CD4-positive, CD25-positive, alpha-beta regulatory T cell (primary cell): Measurements from ENCODE around the gene KANK2. TPM values are rescaled to one million over a fixed set of nuclear protein-coding genes. Genes with fewer than 3 reads are reported as not detected.

Source experiments
- ATAC-seq, 2 donors: fragments of 150-1000 bp; cut with Tn5 transposase; one replicate each; pipeline ENCODE4 v1.10.0; 2021; ENCODE audit warnings: low read depth in 2 of 2, moderate number of reproducible peaks in 2 of 2, moderate library complexity in 1 of 2
- DNase-seq, 3 donors: peaks; one replicate each; pipeline versions ENCODE4 v3.0.0 to v3.0.0-alpha.2; 2012 to 2022; ENCODE audit warnings: mixed read lengths in 1 of 3
- H3K27ac ChIP-seq: one replicate; pipeline ENCODE4 v1.7.0; 2013; ENCODE audit warnings: mild to moderate bottlenecking, low read length; ENCODE audit not compliant: insufficient read depth, poor library complexity, severe bottlenecking
- H3K27me3 ChIP-seq: one replicate; pipeline ENCODE4 v1.7.0; 2013; ENCODE audit warnings: low read length; ENCODE audit not compliant: control insufficient read depth, insufficient read depth
- H3K36me3 ChIP-seq: one replicate; pipeline ENCODE4 v1.7.0; 2013; ENCODE audit warnings: mild to moderate bottlenecking, low read length, moderate library complexity; ENCODE audit not compliant: control insufficient read depth, insufficient read depth
- H3K4me1 ChIP-seq: 2 replicates; pipeline ENCODE4 v1.7.0; 2013; ENCODE audit warnings: mild to moderate bottlenecking, low read length; ENCODE audit not compliant: insufficient read depth, control insufficient read depth, poor library complexity, severe bottlenecking
- H3K4me3 ChIP-seq: one replicate; pipeline ENCODE4 v1.7.0; 2013; ENCODE audit warnings: low read depth, mild to moderate bottlenecking, low read length, moderate library complexity
- H3K9me3 ChIP-seq, 2 experiments: 1 replicate in 1 of 2; 2 replicates in 1 of 2; pipeline ENCODE4 v1.7.0; 2013; ENCODE audit warnings: low read length in 2 of 2, mild to moderate bottlenecking in 1 of 2, moderate library complexity in 1 of 2; ENCODE audit not compliant: control insufficient read depth in 2 of 2
- H3K27ac Mint-ChIP-seq, 3 donors: one replicate each; pipeline ENCODE4 v1.8.0; 2020 to 2022; ENCODE audit warnings: mild to moderate bottlenecking in 3 of 3, mixed read lengths in 3 of 3, moderate library complexity in 2 of 3
- H3K27me3 Mint-ChIP-seq: one replicate; pipeline ENCODE4 v1.8.0; 2022; ENCODE audit warnings: mild to moderate bottlenecking, mixed read lengths
- H3K36me3 Mint-ChIP-seq: one replicate; pipeline ENCODE4 v1.8.0; 2020; ENCODE audit warnings: mixed read lengths
- H3K4me1 Mint-ChIP-seq, 4 donors: one replicate each; pipeline ENCODE4 v1.8.0; 2020 to 2022; ENCODE audit warnings: mixed read lengths in 4 of 4, mild to moderate bottlenecking in 1 of 4
- H3K4me3 Mint-ChIP-seq, 4 donors: one replicate each; pipeline ENCODE4 v1.8.0; 2020 to 2022; ENCODE audit warnings: mild to moderate bottlenecking in 4 of 4, mixed read lengths in 4 of 4, moderate library complexity in 3 of 4
- H3K9me3 Mint-ChIP-seq, 7 donors: one replicate each; pipeline ENCODE4 v1.8.0; 2020 to 2022; ENCODE audit warnings: mixed read lengths in 7 of 7, mild to moderate bottlenecking in 3 of 7, moderate library complexity in 2 of 7
- polyA plus RNA-seq, 4 donors: library from polyadenylated mRNA; unstranded; fragments of 300-500 nt; fragmentation: Illumina TruSeq; gene quantifications; one replicate each; pipeline ENCODE4 v1.2.3, GENCODE V29; 2021
- total RNA-seq: library from RNA; stranded (reverse); gene quantifications from one replicate; pipeline ENCODE4 v1.2.3, GENCODE V29; 2022

The KANK2 gene
- total and polyA plus RNA-seq, 5 donors from 2014 or later: 0.16 to 0.74 (median 0.40) TPM; not detected in 1

- no peak overlapping the region for H3K4me3 Mint-ChIP-seq
- Histone ChIP-seq H3K27ac (no peak overlapping the region), H3K36me3 (no peaks in the 10 kb centered on the region), H3K9me3 (no peaks in the 10 kb centered on the region), H3K4me1 (no peaks in the 10 kb centered on the region), H3K27me3 (no peaks in the 10 kb centered on the region), H3K4me3 (no peak overlapping the region)
- H3K27ac Mint-ChIP-seq: no peak overlapping the region
- no peaks in the 10 kb centered on the region for H3K9me3 Mint-ChIP-seq
- H3K27me3 Mint-ChIP-seq: no peaks in the 10 kb centered on the region
- no peak for DNase-seq
- no peak for ATAC-seq
- H3K36me3 Mint-ChIP-seq: no peaks in the 10 kb centered on the region
- no peaks in the 10 kb centered on the region for H3K4me1 Mint-ChIP-seq
These were observed 7.6 kb upstream of the KANK2 start for GRCh38 chr19:11204943-11205349.

GRCh38 chr19:11204076-11204602 is 6.8 kb upstream of the KANK2 start:
- Mint-ChIP-seq H3K4me1 (no peaks in the 10 kb centered on the region), H3K27ac (peak overlapping the region in 1 of 3 donors; percentile 25), H3K4me3 (no peak overlapping the region), H3K36me3 (no peaks in the 10 kb centered on the region), H3K9me3 (no peaks in the 10 kb centered on the region), H3K27me3 (no peaks in the 10 kb centered on the region)
- ATAC-seq: no peak
- Histone ChIP-seq H3K27ac (no peak overlapping the region), H3K4me1 (no peaks in the 10 kb centered on the region), H3K27me3 (no peaks in the 10 kb centered on the region), H3K36me3 (no peaks in the 10 kb centered on the region), H3K9me3 (no peaks in the 10 kb centered on the region), H3K4me3 (no peak overlapping the region)
- no peak for DNase-seq

- Histone ChIP-seq H3K27ac (no peak overlapping the region), H3K36me3 (no peaks in the 10 kb centered on the region), H3K9me3 (no peaks in the 10 kb centered on the region), H3K4me3 (no peak overlapping the region), H3K4me1 (no peaks in the 10 kb centered on the region), H3K27me3 (no peaks in the 10 kb centered on the region)
- H3K27ac Mint-ChIP-seq: peak overlapping the region in 1 of 3 donors; percentile 31
- H3K9me3 Mint-ChIP-seq: no peaks in the 10 kb centered on the region
- no peaks in the 10 kb centered on the region for H3K27me3 Mint-ChIP-seq
- H3K4me1 Mint-ChIP-seq: no peaks in the 10 kb centered on the region
- H3K36me3 Mint-ChIP-seq: no peaks in the 10 kb centered on the region
- no peak overlapping the region for H3K4me3 Mint-ChIP-seq
- DNase-seq (peak in 1 of 3 donors; percentile 23), ATAC-seq (peak; percentile 19 to 58)
These were observed 6.1 kb upstream of the KANK2 start for GRCh38 chr19:11203194-11204075.

- Histone ChIP-seq H3K9me3 (no peaks in the 10 kb centered on the region), H3K36me3 (no peaks in the 10 kb centered on the region), H3K27ac (no peak overlapping the region), H3K4me1 (peaks cover 4% of the 10 kb centered on the region), H3K4me3 (no peak overlapping the region), H3K27me3 (no peaks in the 10 kb centered on the region)
- ATAC-seq: no peak
- H3K9me3 Mint-ChIP-seq: no peaks in the 10 kb centered on the region
- H3K36me3 Mint-ChIP-seq: no peaks in the 10 kb centered on the region
- DNase-seq: no peak
- H3K4me3 Mint-ChIP-seq: no peak overlapping the region
- peak overlapping the region in 1 of 3 donors; percentile 36 for H3K27ac Mint-ChIP-seq
- H3K27me3 Mint-ChIP-seq: no peaks in the 10 kb centered on the region
- H3K4me1 Mint-ChIP-seq: no peaks in the 10 kb centered on the region
These were observed 5.3 kb upstream of the KANK2 start for GRCh38 chr19:11202488-11203193.

GRCh38 chr19:11201791-11202190 is 4.4 kb upstream of the KANK2 start:
- no peaks in the 10 kb centered on the region for H3K9me3 ChIP-seq
- no peak overlapping the region for H3K27ac ChIP-seq
- DNase-seq: no peak
- Mint-ChIP-seq H3K36me3 (no peaks in the 10 kb centered on the region), H3K9me3 (no peaks in the 10 kb centered on the region), H3K27ac (peak overlapping the region in 1 of 3 donors; percentile 43), H3K4me3 (no peak overlapping the region), H3K27me3 (no peaks in the 10 kb centered on the region), H3K4me1 (no peaks in the 10 kb centered on the region)
- no peak for ATAC-seq
- H3K36me3 ChIP-seq: no peaks in the 10 kb centered on the region
- peaks cover 10% of the 10 kb centered on the region for H3K4me1 ChIP-seq
- H3K4me3 ChIP-seq: no peak overlapping the region
- no peaks in the 10 kb centered on the region for H3K27me3 ChIP-seq

GRCh38 chr19:11200931-11201330 is 3.6 kb upstream of the KANK2 start:
- no peak overlapping the region for H3K27ac Mint-ChIP-seq
- H3K4me3 Mint-ChIP-seq: peak overlapping the region in 1 of 4 donors; percentile 21
- Histone ChIP-seq H3K9me3 (no peaks in the 10 kb centered on the region), H3K36me3 (no peaks in the 10 kb centered on the region), H3K27ac (no peak overlapping the region), H3K4me3 (no peak overlapping the region), H3K4me1 (peaks cover 14% of the 10 kb centered on the region), H3K27me3 (no peaks in the 10 kb centered on the region)
- no peak for ATAC-seq
- DNase-seq: no peak
- H3K27me3 Mint-ChIP-seq: peaks cover 4% of the 10 kb centered on the region
- no peaks in the 10 kb centered on the region for H3K9me3 Mint-ChIP-seq
- no peaks in the 10 kb centered on the region for H3K36me3 Mint-ChIP-seq
- peaks cover 0 to 2% (median 0%) of the 10 kb centered on the region in 4 donors for H3K4me1 Mint-ChIP-seq

GRCh38 chr19:11200015-11200574 is 2.8 kb upstream of the KANK2 start:
- Mint-ChIP-seq H3K27ac (no peak overlapping the region), H3K36me3 (no peaks in the 10 kb centered on the region), H3K4me3 (no peak overlapping the region), H3K4me1 (peaks cover 0 to 6% (median 0%) of the 10 kb centered on the region in 4 donors), H3K27me3 (peaks cover 4% of the 10 kb centered on the region), H3K9me3 (no peaks in the 10 kb centered on the region)
- Histone ChIP-seq H3K27ac (no peak overlapping the region), H3K36me3 (no peaks in the 10 kb centered on the region), H3K27me3 (no peaks in the 10 kb centered on the region), H3K4me3 (no peak overlapping the region), H3K9me3 (no peaks in the 10 kb centered on the region), H3K4me1 (peaks cover 18% of the 10 kb centered on the region)
- ATAC-seq: no peak
- DNase-seq: no peak
